IMR-90 (cell line): ENCODE results near the gene CDKN2D. TPM values are rescaled to one million over a fixed set of nuclear protein-coding genes. Genes with fewer than 3 reads are reported as not detected.

Source experiments
- ATAC-seq: fragments of 200-7000 bp; cut with Tn5 transposase; 2 replicates; pipeline ENCODE4 v1.9.1; 2020; ENCODE audit warnings: low read depth, mild to moderate bottlenecking, moderate library complexity
- BruUV-seq: library from RNA; stranded (reverse); fragments of 400-500 nt; replicated peaks from 2 replicates; lab custom pipeline; 2021; lab: Mats Ljungman, UMichigan
- CTCF ChIA-PET: fragments of 300-600 bp; formaldehyde crosslinking; extraction: SDS; loops from one replicate; lab custom pipeline; 2021; ENCODE audit warnings: antibody characterized with exemption; lab: Yijun Ruan, JAX
- POLR2A ChIA-PET: fragments of 300-600 bp; sonication (Branson Sonifier 250); formaldehyde crosslinking; loops from one replicate; lab custom pipeline; 2022; ENCODE audit warnings: antibody characterized with exemption; ENCODE audit not compliant: unreplicated experiment; lab: Charles Lee
- DNase-seq: peaks from one replicate; pipeline ENCODE4 v3.0.0; 2013
- H2AFZ ChIP-seq: replicated peaks from 2 replicates; pipeline ENCODE3; 2013; ENCODE audit warnings: low read length, mild to moderate bottlenecking; ENCODE audit not compliant: poor library complexity
- H2AK5ac ChIP-seq: 2 replicates; pipeline ENCODE4 v1.6.1; 2013; ENCODE audit warnings: low read depth, low read length, inconsistent platforms
- H2AK9ac ChIP-seq: replicated peaks from 2 replicates; pipeline ENCODE3; 2013; ENCODE audit warnings: mild to moderate bottlenecking, low read depth, low read length, moderate library complexity; ENCODE audit not compliant: poor library complexity
- H2BK120ac ChIP-seq: 2 replicates; pipeline ENCODE4 v1.6.1; 2013; ENCODE audit warnings: low read depth, low read length, inconsistent platforms
- H2BK15ac ChIP-seq: 3 replicates; pipeline ENCODE4 v1.6.1; 2013; ENCODE audit warnings: low read depth, low read length, inconsistent platforms
- H2BK20ac ChIP-seq: 2 replicates; pipeline ENCODE4 v1.6.1; 2013; ENCODE audit warnings: low read depth, mild to moderate bottlenecking, inconsistent platforms, low read length, moderate library complexity
- H2BK5ac ChIP-seq: 2 replicates; pipeline ENCODE4 v1.6.1; 2013; ENCODE audit warnings: mild to moderate bottlenecking, low read depth, low read length, inconsistent platforms; ENCODE audit not compliant: poor library complexity, severe bottlenecking
- H3K14ac ChIP-seq: replicated peaks from 2 replicates; pipeline ENCODE4 v1.6.1; 2013; ENCODE audit warnings: low read depth, low read length, inconsistent platforms
- H3K18ac ChIP-seq: 2 replicates; pipeline ENCODE4 v1.6.1; 2013; ENCODE audit warnings: low read depth, low read length, control low read depth
- H3K23ac ChIP-seq: 2 replicates; pipeline ENCODE4 v1.6.1; 2013; ENCODE audit warnings: low read depth, low read length, inconsistent platforms
- H3K27ac ChIP-seq: 2 replicates; pipeline ENCODE4 v1.5.1; 2013; ENCODE audit warnings: mild to moderate bottlenecking, control low read depth, low read length; ENCODE audit not compliant: insufficient read depth
- H3K27me3 ChIP-seq: 2 replicates; pipeline ENCODE4 v1.6.1; 2013; ENCODE audit warnings: low read length; ENCODE audit not compliant: control insufficient read depth, insufficient read depth
- H3K36me3 ChIP-seq: 2 replicates; pipeline ENCODE4 v1.6.1; 2013; ENCODE audit warnings: low read length, mixed read lengths; ENCODE audit not compliant: control insufficient read depth, insufficient read depth
- H3K4ac ChIP-seq: 2 replicates; pipeline ENCODE4 v1.6.1; 2013; ENCODE audit warnings: low read depth, low read length, inconsistent platforms
- H3K4me1 ChIP-seq: 2 replicates; pipeline ENCODE4 v1.6.1; 2013; ENCODE audit warnings: low read length, mixed read lengths; ENCODE audit not compliant: control insufficient read depth, insufficient read depth
- H3K4me2 ChIP-seq: 2 replicates; pipeline ENCODE4 v1.6.1; 2013; ENCODE audit warnings: low read depth, mild to moderate bottlenecking, control low read depth, low read length, moderate library complexity
- H3K4me3 ChIP-seq: 2 replicates; pipeline ENCODE4 v1.5.1; 2013; ENCODE audit warnings: low read depth, mild to moderate bottlenecking, control low read depth, low read length, moderate library complexity; ENCODE audit not compliant: insufficient read depth
- H3K56ac ChIP-seq: 2 replicates; pipeline ENCODE4 v1.6.1; 2013; ENCODE audit warnings: low read length, inconsistent platforms; ENCODE audit not compliant: insufficient read depth; ENCODE audit errors: extremely low read depth
- H3K79me1 ChIP-seq, 2 experiments: 2 replicates each; pipeline ENCODE4 v1.6.1; 2013; ENCODE audit warnings: low read length in 2 of 2, inconsistent platforms in 1 of 2, low read depth in 1 of 2
- H3K9ac ChIP-seq: 2 replicates; pipeline ENCODE4 v1.6.1; 2013; ENCODE audit warnings: low read depth, low read length, control low read depth
- H3K9me1 ChIP-seq: 2 replicates; pipeline ENCODE4 v1.6.1; 2013; ENCODE audit warnings: low read length, inconsistent platforms; ENCODE audit not compliant: insufficient read depth
- H3K9me3 ChIP-seq: 2 replicates; pipeline ENCODE4 v1.6.1; 2013; ENCODE audit warnings: low read length; ENCODE audit not compliant: control insufficient read depth, insufficient read depth
- H4K20me1 ChIP-seq: 2 replicates; pipeline ENCODE4 v1.6.1; 2013; ENCODE audit warnings: low read length, inconsistent platforms; ENCODE audit not compliant: insufficient read depth
- H4K5ac ChIP-seq: 2 replicates; pipeline ENCODE4 v1.6.1; 2013; ENCODE audit warnings: mild to moderate bottlenecking, low read depth, low read length, control low read depth
- H4K8ac ChIP-seq, 2 experiments: 2 replicates each; pipeline ENCODE4 v1.6.1; 2013; ENCODE audit warnings: low read depth in 2 of 2, low read length in 2 of 2, control low read depth in 1 of 2, inconsistent platforms in 1 of 2
- H4K91ac ChIP-seq: 2 replicates; pipeline ENCODE4 v1.6.1; 2013; ENCODE audit warnings: low read depth, low read length, inconsistent platforms; ENCODE audit not compliant: insufficient read depth
- CEBPB ChIP-seq: IDR thresholded peaks from 2 replicates; pipeline ENCODE4 v1.6.1; 2012; ENCODE audit warnings: low read depth, low read length, improper control_type of control experiment
- CHD1 ChIP-seq: IDR thresholded peaks from 2 replicates; pipeline ENCODE4 v1.6.1; 2012; ENCODE audit warnings: low read depth, low read length, improper control_type of control experiment
- CTCF ChIP-seq: conservative IDR thresholded peaks from 2 replicates; pipeline ENCODE4 v1.5.1; 2012; ENCODE audit warnings: mild to moderate bottlenecking, low read depth, low read length, improper control_type of control experiment
- MAZ ChIP-seq: IDR thresholded peaks from 2 replicates; pipeline ENCODE4 v1.6.1; 2012; ENCODE audit warnings: low read depth, mild to moderate bottlenecking, low read length, improper control_type of control experiment, moderate library complexity, borderline replicate concordance
- MXI1 ChIP-seq: IDR thresholded peaks from 2 replicates; pipeline ENCODE4 v1.6.1; 2012; ENCODE audit warnings: low read depth, mild to moderate bottlenecking, low read length, moderate library complexity, borderline replicate concordance
- NFE2L2 ChIP-seq: fragments of 150-350 bp; IDR thresholded peaks from 2 replicates; pipeline ENCODE4 v1.6.1; 2016; ENCODE audit warnings: low read depth, mild to moderate bottlenecking, low read length
- POLR2A ChIP-seq: IDR thresholded peaks from 2 replicates; pipeline ENCODE4 v1.6.1; 2012; ENCODE audit warnings: mild to moderate bottlenecking, low read depth, low read length
- RAD21 ChIP-seq: IDR thresholded peaks from 2 replicates; pipeline ENCODE4 v1.6.1; 2012; ENCODE audit warnings: low read length, improper control_type of control experiment
- RCOR1 ChIP-seq: IDR thresholded peaks from 2 replicates; pipeline ENCODE4 v1.6.1; 2012; ENCODE audit warnings: mild to moderate bottlenecking, low read length, improper control_type of control experiment; ENCODE audit not compliant: insufficient replicate concordance
- RFX5 ChIP-seq: IDR thresholded peaks from 2 replicates; pipeline ENCODE4 v1.8.0; 2012; ENCODE audit warnings: low read depth, mild to moderate bottlenecking, low read length, moderate library complexity
- SMC3 ChIP-seq: fragments of 150-350 bp; IDR thresholded peaks from 2 replicates; pipeline ENCODE4 v1.6.1; 2016; ENCODE audit warnings: low read depth, mild to moderate bottlenecking, antibody characterized with exemption, low read length, moderate library complexity
- WGBS, 2 experiments: methylation state at CpG; one replicate each; pipeline versions ENCODE4 v1.1.5 to v1.1.7; 2013; ENCODE audit warnings: missing lambda C conversion rate in 2 of 2; ENCODE audit not compliant: insufficient read length in 1 of 2; ENCODE audit errors: extremely low coverage in 2 of 2; 5-methylcytosine and 5-hydroxymethylcytosine counted together
- dilution Hi-C: fragments of 300-500 bp; cut with HindIII; formaldehyde crosslinking; loops from one replicate; pipeline ENCODE4 v1.14.3; 2018; ENCODE audit warnings: low sequenced_read_pairs; ENCODE audit not compliant: unreplicated experiment
- in situ Hi-C: fragments of 300-500 bp; cut with MboI; formaldehyde crosslinking; loops from 3 replicates; pipeline ENCODE4 v1.14.3; 2019; ENCODE audit warnings: low sequenced_read_pairs, inconsistent platforms, mixed read lengths
- intact Hi-C: fragments of 100-400 bp; cut with micrococcal nuclease; formaldehyde crosslinking; loops from 2 replicates; pipeline ENCODE4 v1.10.0; 2022
- polyA plus RNA-seq, 3 experiments: library from polyadenylated mRNA; depleted of rRNA; stranded (reverse); fragments of >200 nt; gene quantifications; 2 replicates each; pipeline ENCODE4 v1.2.3, GENCODE V29; 2012; ENCODE audit warnings: low replicate concordance in 1 of 3
- total RNA-seq: library from RNA; depleted of rRNA; stranded (reverse); fragments of >200 nt; gene quantifications from 2 replicates; pipeline ENCODE4 v1.2.3, GENCODE V29; 2012
- TF ChIP-seq, protein P1 (sequence below): fragments of 150-350 bp; IDR thresholded peaks from 2 replicates; pipeline ENCODE4 v1.6.1; 2016; ENCODE audit warnings: low read depth, mild to moderate bottlenecking, low read length, moderate library complexity, borderline replicate concordance

The CDKN2D gene
- total and polyA plus RNA-seq, 2 of the 4 experiments (the other 2 are of a cell fraction), result 3.6 to 8.5 TPM

DNA sequence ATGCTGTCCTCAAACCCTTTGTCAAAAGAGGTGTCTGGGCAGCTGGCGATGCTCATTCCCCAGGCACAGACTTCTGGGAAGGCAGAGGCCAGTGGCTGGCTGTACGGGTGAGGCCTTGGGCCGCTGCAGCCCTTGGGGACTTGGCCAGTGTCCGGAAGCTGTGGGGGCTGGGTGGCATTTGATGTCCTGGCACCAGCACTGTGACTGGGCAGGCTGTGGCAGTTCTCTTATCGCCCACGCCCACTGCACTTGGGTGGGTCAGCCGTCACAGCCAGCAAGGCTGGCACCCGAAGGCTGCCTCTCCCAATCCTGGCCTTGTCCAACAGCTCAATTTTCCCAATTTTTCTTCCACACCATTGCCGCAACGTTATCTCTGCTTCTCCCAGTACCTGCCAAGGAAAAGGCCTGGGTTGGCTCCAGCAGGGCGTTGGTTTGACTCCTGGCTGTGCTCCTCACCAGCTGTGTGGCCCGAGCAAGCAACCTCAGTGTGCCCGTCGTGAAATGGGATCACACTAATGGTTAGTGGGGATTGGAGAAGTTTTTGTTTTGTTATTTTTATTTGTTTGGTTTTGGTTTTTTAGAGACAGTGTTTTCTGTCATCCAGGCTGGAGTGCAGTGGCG, 43.8 kb upstream of the CDKN2D start:
- Histone ChIP-seq H3K27me3 (no peaks in the 10 kb centered on the region), H4K8ac (peak overlapping the region in 1 of 2 experiments; percentile 73; a peak in 2 of 4 replicates), H2AFZ (peak overlapping the region; percentile 16), H2BK120ac (no peak overlapping the region; the same call in 1 of the 2 replicates), H3K56ac (no peak overlapping the region), H2BK20ac (no peak overlapping the region), H3K4me2 (no peak overlapping the region), H3K4me3 (no peak overlapping the region), H2AK9ac (no peak overlapping the region), H3K14ac (0 out of 2 replicates have a peak overlapping the region, but pooled peaks have one; percentile 62), H4K5ac (no peak overlapping the region), H3K9ac (no peak overlapping the region), H3K18ac (no peak overlapping the region), H3K4me1 (peaks cover 10% of the 10 kb centered on the region), H2BK15ac (no peak overlapping the region), H2AK5ac (peak overlapping the region; percentile 11; the same call in 1 of the 2 replicates), H4K20me1 (peaks cover 7% of the 10 kb centered on the region), H3K79me1 (peaks cover 27 to 75% of the 10 kb centered on the region in 2 experiments), H3K9me1 (peaks cover 12% of the 10 kb centered on the region), H2BK5ac (peak overlapping the region; percentile 59), H3K27ac (no peak overlapping the region), H4K91ac (peak overlapping the region; percentile 36), H3K36me3 (no peaks in the 10 kb centered on the region; the same call in 1 of the 2 replicates), H3K23ac (no peak overlapping the region), H3K9me3 (no peaks in the 10 kb centered on the region), H3K4ac (peak overlapping the region; percentile 55; the same call in 1 of the 2 replicates)
- ChIA-PET CTCF (no interaction called here), POLR2A (no interaction called here)
- intact Hi-C loops, result no loop called here
- DNase-seq (no peak), ATAC-seq (peak; percentile 56)
- BruUV-seq, result no TSS peak
- 43% methylated on average over 5 of the region's 15 CpGs; no CpG with 5 or more reads in 1 of the 2 experiments for WGBS, 2 experiments
- dilution Hi-C loops, result no loop called here
- in situ Hi-C loops, result no loop called here
- TF ChIP-seq RFX5, result no peak
- TF ChIP-seq CHD1, result no peak
- no peak for TF ChIP-seq RAD21
- no peak for TF ChIP-seq CEBPB
- no peak for TF ChIP-seq NFE2L2
- TF ChIP-seq MXI1, result no peak
- TF ChIP-seq, protein P1, sequence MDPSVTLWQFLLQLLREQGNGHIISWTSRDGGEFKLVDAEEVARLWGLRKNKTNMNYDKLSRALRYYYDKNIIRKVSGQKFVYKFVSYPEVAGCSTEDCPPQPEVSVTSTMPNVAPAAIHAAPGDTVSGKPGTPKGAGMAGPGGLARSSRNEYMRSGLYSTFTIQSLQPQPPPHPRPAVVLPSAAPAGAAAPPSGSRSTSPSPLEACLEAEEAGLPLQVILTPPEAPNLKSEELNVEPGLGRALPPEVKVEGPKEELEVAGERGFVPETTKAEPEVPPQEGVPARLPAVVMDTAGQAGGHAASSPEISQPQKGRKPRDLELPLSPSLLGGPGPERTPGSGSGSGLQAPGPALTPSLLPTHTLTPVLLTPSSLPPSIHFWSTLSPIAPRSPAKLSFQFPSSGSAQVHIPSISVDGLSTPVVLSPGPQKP, result no peak
- TF ChIP-seq MAZ, result no peak
- no peak for TF ChIP-seq POLR2A
- no peak for TF ChIP-seq RCOR1
- TF ChIP-seq SMC3, result no peak
- no peak for TF ChIP-seq CTCF
